ENCODE results near the gene CXCR1.
A peak's percentile ranks its signal among the peaks of the same experiment; 100 is the strongest.
"Not testable (repeated sequence)": the region's sequence is repeated elsewhere in the genome, so short reads cannot be mapped to it uniquely, and the experiment has no call there.

CXCR1 gene

GRCh38 chr2:218179782-218180181 is 13.0 kb upstream of the CXCR1 start:
- ATAC-seq: no peak
- Mint-ChIP-seq H3K27me3 (peaks cover 4% of the 10 kb centered on the region), H3K27ac (no peak overlapping the region), H3K4me3 (no peak overlapping the region), H3K4me1 (no peaks in the 10 kb centered on the region), H3K9me3 (no peaks in the 10 kb centered on the region), H3K36me3 (ENCODE audit: low read depth) (no peaks in the 10 kb centered on the region)
- DNase-seq: no peak

- ATAC-seq (no peak), DNase-seq (no peak)
- peaks cover 11% of the 10 kb centered on the region for H3K4me1 Mint-ChIP-seq
- no peaks in the 10 kb centered on the region for H3K27me3 Mint-ChIP-seq
- H3K9me3 Mint-ChIP-seq: no peaks in the 10 kb centered on the region
- H3K4me3 Mint-ChIP-seq: no peak overlapping the region
- H3K27ac Mint-ChIP-seq: no peak overlapping the region
- no peaks in the 10 kb centered on the region for H3K36me3 Mint-ChIP-seq (ENCODE audit: low read depth)
Measured at GRCh38 chr2:218172845-218173244, 6.1 kb upstream of the CXCR1 start.

- not testable (repeated sequence) for H3K27ac Mint-ChIP-seq; H3K27me3 Mint-ChIP-seq; H3K36me3 Mint-ChIP-seq (ENCODE audit: low read depth); DNase-seq; H3K4me3 Mint-ChIP-seq; ATAC-seq; H3K9me3 Mint-ChIP-seq
- H3K4me1 Mint-ChIP-seq: peaks cover 21% of the 10 kb centered on the region
Measured at GRCh38 chr2:218171744-218172143, 5.0 kb upstream of the CXCR1 start.

GRCh38 chr2:218169757-218170546 is 3.2 kb upstream of the CXCR1 start:
- Mint-ChIP-seq H3K27ac (no peak overlapping the region), H3K4me1 (peaks cover 24% of the 10 kb centered on the region), H3K36me3 (ENCODE audit: low read depth) (no peaks in the 10 kb centered on the region), H3K4me3 (no peak overlapping the region), H3K9me3 (no peaks in the 10 kb centered on the region), H3K27me3 (no peaks in the 10 kb centered on the region)
- DNase-seq (no peak), ATAC-seq (no peak)

DNA sequence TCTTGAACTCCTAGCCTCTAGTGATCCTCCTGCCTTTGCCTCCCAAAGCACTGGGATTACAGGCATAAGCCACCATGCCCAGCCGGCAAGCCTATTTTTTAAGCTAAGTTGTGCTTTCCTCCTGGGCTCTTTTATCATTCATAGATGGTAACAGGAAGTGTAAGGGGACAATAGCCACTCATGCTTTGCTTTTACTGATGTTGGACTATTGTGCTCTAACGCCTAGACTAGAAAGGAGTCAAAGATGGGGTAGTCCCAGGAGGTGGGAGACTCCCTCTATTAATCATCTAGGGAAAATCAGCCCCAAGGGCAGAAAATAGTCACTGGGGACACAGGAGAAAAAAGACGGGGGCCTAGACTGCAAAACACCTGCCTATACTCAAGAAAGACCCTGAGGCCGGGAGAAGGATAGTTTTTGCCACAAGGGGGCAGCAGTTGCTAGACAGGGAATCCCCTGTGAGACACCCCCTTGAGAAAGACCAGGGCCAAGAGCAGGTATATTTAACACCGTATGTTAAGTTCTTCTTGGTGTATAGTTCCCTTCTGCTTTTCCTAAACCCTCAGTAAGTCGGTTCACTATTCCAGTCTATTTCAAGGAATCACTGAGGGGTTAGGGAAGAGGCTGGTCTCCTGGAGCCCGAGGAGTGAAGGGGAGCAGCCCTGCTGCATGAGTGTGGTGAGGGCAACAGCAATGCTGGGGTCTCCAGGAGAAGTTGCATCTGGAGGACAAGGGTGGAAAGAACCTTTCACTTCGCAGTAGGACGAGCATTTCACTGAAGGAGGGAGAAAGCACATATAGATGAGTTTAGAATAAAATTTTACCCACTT is 2.1 kb upstream of the CXCR1 start:
- ATAC-seq (peak; percentile 48), DNase-seq (peak; percentile 78)
- no peaks in the 10 kb centered on the region for H3K36me3 Mint-ChIP-seq (ENCODE audit: low read depth)
- H3K9me3 Mint-ChIP-seq: no peaks in the 10 kb centered on the region
- H3K27ac Mint-ChIP-seq: no peak overlapping the region
- peaks cover 2% of the 10 kb centered on the region for H3K27me3 Mint-ChIP-seq
- H3K4me3 Mint-ChIP-seq: no peak overlapping the region
- peaks cover 24% of the 10 kb centered on the region for H3K4me1 Mint-ChIP-seq

DNA sequence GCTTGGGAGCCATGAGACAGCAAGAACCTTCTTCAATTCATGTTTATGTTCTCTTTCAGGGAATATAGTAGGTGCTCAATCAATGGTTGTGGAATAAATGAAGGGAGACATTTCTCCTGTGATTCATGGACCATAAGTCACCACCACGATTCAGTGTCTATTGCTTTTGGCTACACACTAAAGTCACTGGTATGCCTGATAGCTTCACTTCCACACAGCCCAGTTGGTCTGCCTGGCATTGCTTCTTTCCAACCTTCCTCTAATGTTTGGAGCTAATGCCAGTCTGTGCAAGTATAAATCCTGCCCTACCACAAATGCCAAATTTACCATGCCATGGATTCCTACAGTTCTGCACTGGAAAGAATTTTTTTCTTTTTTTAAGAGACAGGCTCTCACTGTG is 1.3 kb upstream of the CXCR1 start:
- no peak overlapping the region for H3K4me3 Mint-ChIP-seq
- H3K27ac Mint-ChIP-seq: no peak overlapping the region
- peaks cover 24% of the 10 kb centered on the region for H3K4me1 Mint-ChIP-seq
- DNase-seq (no peak), ATAC-seq (no peak)
- no peaks in the 10 kb centered on the region for H3K9me3 Mint-ChIP-seq
- H3K36me3 Mint-ChIP-seq (ENCODE audit: low read depth): no peaks in the 10 kb centered on the region
- peaks cover 2% of the 10 kb centered on the region for H3K27me3 Mint-ChIP-seq

GRCh38 chr2:218162814-218163213 is 3.9 kb downstream of the CXCR1 start:
- Mint-ChIP-seq H3K27me3 (peaks cover 11% of the 10 kb centered on the region), H3K9me3 (no peaks in the 10 kb centered on the region), H3K27ac (no peak overlapping the region), H3K4me3 (no peak overlapping the region), H3K4me1 (peaks cover 13% of the 10 kb centered on the region), H3K36me3 (ENCODE audit: low read depth) (no peaks in the 10 kb centered on the region)
- DNase-seq: no peak
- no peak for ATAC-seq

DNA sequence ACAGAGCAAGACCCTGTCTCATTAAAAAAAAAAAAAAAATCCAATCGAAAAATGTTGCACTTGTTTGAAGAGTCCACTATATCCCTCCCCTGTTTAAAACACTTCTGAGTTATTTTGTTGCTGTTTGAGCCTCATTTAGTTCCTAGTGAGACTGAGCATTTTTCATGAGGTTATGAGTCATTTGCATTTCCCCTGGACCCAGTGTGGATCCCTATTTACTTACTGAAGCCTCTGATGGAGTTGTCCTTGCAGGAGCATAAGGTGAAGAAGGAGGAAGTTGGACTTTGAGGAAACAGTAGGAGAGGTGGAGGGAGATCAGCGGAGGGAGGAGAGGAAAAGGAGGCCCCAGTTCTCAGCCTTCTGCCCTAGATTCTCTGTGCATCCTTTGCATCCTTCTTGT is 5.1 kb downstream of the CXCR1 start:
- H3K27ac Mint-ChIP-seq: no peak overlapping the region
- peaks cover 11% of the 10 kb centered on the region for H3K27me3 Mint-ChIP-seq
- no peaks in the 10 kb centered on the region for H3K36me3 Mint-ChIP-seq (ENCODE audit: low read depth)
- no peaks in the 10 kb centered on the region for H3K9me3 Mint-ChIP-seq
- H3K4me3 Mint-ChIP-seq: no peak overlapping the region
- DNase-seq (no peak), ATAC-seq (no peak)
- H3K4me1 Mint-ChIP-seq: peaks cover 3% of the 10 kb centered on the region

GRCh38 chr2:218155953-218156479 is 10.7 kb downstream of the CXCR1 start:
- no peak overlapping the region for H3K4me3 Mint-ChIP-seq
- ATAC-seq: no peak
- no peak overlapping the region for H3K27ac Mint-ChIP-seq
- DNase-seq: no peak
- H3K27me3 Mint-ChIP-seq: peaks cover 6% of the 10 kb centered on the region
- no peaks in the 10 kb centered on the region for H3K9me3 Mint-ChIP-seq
- H3K4me1 Mint-ChIP-seq: no peaks in the 10 kb centered on the region
- no peaks in the 10 kb centered on the region for H3K36me3 Mint-ChIP-seq (ENCODE audit: low read depth)

- Mint-ChIP-seq H3K27me3 (no peaks in the 10 kb centered on the region), H3K9me3 (no peaks in the 10 kb centered on the region), H3K36me3 (ENCODE audit: low read depth) (no peaks in the 10 kb centered on the region), H3K4me3 (no peak overlapping the region), H3K4me1 (no peaks in the 10 kb centered on the region), H3K27ac (no peak overlapping the region)
- ATAC-seq: no peak
- DNase-seq: no peak
Measured at GRCh38 chr2:218152777-218153176, 14.0 kb downstream of the CXCR1 start.

DNA sequence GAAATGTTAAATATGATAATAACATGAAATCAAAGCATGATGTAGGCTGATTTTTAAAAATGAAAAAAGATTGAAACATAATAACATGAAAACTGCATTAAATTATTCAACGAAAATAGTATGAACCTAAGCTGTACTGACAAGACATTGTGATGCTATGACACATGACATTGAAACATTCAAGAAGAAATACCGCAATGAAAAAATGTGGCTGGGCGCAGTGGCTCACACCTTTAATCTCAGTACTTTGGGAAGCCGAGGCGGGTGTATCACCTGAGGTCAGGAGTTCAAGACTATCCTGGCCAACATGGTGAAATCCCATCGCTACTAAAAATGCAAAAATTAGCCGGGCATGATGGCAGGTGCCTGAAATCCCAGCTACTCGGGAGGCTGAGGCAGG is 14.6 kb downstream of the CXCR1 start:
- no peak overlapping the region for H3K27ac Mint-ChIP-seq
- no peaks in the 10 kb centered on the region for H3K9me3 Mint-ChIP-seq
- ATAC-seq (no peak), DNase-seq (no peak)
- no peaks in the 10 kb centered on the region for H3K36me3 Mint-ChIP-seq (ENCODE audit: low read depth)
- no peaks in the 10 kb centered on the region for H3K4me1 Mint-ChIP-seq
- H3K27me3 Mint-ChIP-seq: no peaks in the 10 kb centered on the region
- H3K4me3 Mint-ChIP-seq: no peak overlapping the region

DNA sequence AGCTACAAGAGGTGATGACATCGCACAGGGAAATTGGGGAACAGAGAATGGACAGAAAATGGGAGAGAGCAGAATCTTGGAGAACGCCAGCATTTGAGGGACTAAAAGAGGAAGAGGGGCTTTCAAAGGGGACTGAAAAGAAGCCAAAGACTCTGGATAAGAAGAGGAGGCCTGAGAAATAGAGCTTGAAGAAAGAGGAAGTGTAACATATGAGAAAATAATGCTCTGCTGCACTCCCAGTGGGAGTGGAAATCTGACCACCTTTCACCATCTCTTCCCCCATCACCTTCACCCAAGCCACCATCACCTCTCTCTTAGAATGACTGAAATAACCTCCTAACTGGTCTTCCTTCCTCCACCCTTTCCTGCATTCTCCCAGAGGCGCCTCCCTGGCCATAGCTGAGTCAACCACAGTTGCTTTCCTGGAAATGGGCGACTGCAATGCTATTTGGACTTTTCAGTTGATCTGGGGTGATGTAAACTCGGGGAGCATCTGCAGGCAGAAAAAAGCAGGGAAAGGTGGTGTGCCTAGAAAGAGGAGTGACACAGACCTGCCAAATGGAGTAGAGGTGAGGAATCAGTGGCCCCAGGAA is 16.8 kb downstream of the CXCR1 start:
- Mint-ChIP-seq H3K9me3 (no peaks in the 10 kb centered on the region), H3K27me3 (no peaks in the 10 kb centered on the region), H3K27ac (no peak overlapping the region), H3K4me3 (no peak overlapping the region), H3K4me1 (no peaks in the 10 kb centered on the region), H3K36me3 (ENCODE audit: low read depth) (no peaks in the 10 kb centered on the region)
- ATAC-seq (no peak), DNase-seq (no peak)

- Mint-ChIP-seq H3K36me3 (ENCODE audit: low read depth) (no peaks in the 10 kb centered on the region), H3K27me3 (no peaks in the 10 kb centered on the region), H3K27ac (no peak overlapping the region), H3K4me1 (no peaks in the 10 kb centered on the region), H3K9me3 (no peaks in the 10 kb centered on the region), H3K4me3 (no peak overlapping the region)
- ATAC-seq (no peak), DNase-seq (no peak)
Measured at GRCh38 chr2:218149098-218149497, 17.7 kb downstream of the CXCR1 start.

DNA sequence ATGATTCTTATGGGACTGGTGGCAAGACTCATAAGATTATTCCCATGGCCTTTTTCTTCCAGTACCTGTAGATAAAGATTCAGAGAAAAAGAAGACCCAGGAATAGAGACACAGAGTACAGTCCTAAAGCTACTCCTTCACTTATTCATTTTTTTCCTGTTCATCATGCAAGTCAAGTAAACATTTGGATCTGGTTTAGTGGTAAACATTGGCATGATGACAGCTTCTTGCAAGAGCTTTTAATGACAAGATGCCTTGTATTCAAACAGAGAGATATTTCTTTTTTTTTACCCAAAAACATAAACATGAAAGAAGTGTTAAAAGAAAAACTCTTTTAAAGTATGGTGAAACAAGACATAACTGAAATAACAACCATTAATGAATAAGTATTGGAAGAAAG is 20.7 kb downstream of the CXCR1 start:
- ATAC-seq (no peak), DNase-seq (no peak)
- Mint-ChIP-seq H3K27me3 (peaks cover 5% of the 10 kb centered on the region), H3K36me3 (ENCODE audit: low read depth) (no peaks in the 10 kb centered on the region), H3K27ac (no peak overlapping the region), H3K4me1 (no peaks in the 10 kb centered on the region), H3K4me3 (no peak overlapping the region), H3K9me3 (no peaks in the 10 kb centered on the region)

DNA sequence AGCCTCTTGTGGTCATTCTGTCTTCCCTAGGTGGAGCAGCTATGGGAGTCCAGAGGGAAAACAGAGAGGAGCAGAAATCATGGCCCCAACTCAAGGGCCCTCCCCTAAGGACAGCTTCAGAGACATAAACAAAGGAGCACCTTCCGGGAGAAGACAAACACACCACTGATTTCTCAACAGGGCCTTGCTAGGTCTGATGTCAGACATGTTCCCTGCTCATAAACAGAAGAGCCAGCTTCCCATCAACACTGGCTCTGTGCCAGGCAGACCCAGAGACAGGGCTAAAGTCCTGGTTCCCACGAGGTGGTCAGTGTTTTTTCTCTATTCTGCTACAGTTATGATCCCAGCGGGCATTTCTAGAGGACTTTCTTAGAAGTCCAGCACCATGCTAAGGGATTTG is 21.6 kb downstream of the CXCR1 start:
- no peak overlapping the region for H3K27ac Mint-ChIP-seq
- peaks cover 5% of the 10 kb centered on the region for H3K27me3 Mint-ChIP-seq
- H3K36me3 Mint-ChIP-seq (ENCODE audit: low read depth): no peaks in the 10 kb centered on the region
- no peaks in the 10 kb centered on the region for H3K9me3 Mint-ChIP-seq
- H3K4me3 Mint-ChIP-seq: no peak overlapping the region
- DNase-seq: no peak
- no peak for ATAC-seq
- no peaks in the 10 kb centered on the region for H3K4me1 Mint-ChIP-seq

All from activated naive CD8-positive, alpha-beta T cell treated with anti-CD3 and anti-CD28 coated beads, Interleukin-2, amount 50 U/mL, for 24 hours (primary cell).